Muscle of leg (tissue), 16 donors: ENCODE measurements around the gene CAPRIN2. TPM values are rescaled to one million over a fixed set of nuclear protein-coding genes. Genes with fewer than 3 reads are reported as not detected.

ENCODE experiments used
- DNase-seq: peaks from one replicate; pipeline ENCODE4 v3.0.0; 2013
- H3K27ac ChIP-seq: one replicate; pipeline ENCODE4 v1.5.1; 2013; ENCODE audit warnings: mild to moderate bottlenecking, low read length, control low read depth
- H3K27me3 ChIP-seq: one replicate; pipeline ENCODE4 v1.6.1; 2013; ENCODE audit warnings: low read length; ENCODE audit not compliant: control insufficient read depth, insufficient read depth
- H3K36me3 ChIP-seq: one replicate; pipeline ENCODE4 v1.6.1; 2013; ENCODE audit warnings: low read length; ENCODE audit not compliant: control insufficient read depth, insufficient read depth
- H3K4me1 ChIP-seq: one replicate; pipeline ENCODE4 v1.6.1; 2013; ENCODE audit warnings: low read length; ENCODE audit not compliant: control insufficient read depth, insufficient read depth
- H3K4me3 ChIP-seq: one replicate; pipeline ENCODE4 v1.5.1; 2013; ENCODE audit warnings: low read length, control low read depth
- H3K9me3 ChIP-seq: replicated peaks from 2 replicates; pipeline ENCODE4 v1.6.1; 2013; ENCODE audit warnings: low read depth, low read length; ENCODE audit not compliant: control insufficient read depth
- WGBS: methylation state at CpG from one replicate; pipeline ENCODE4 v1.1.5; 2013; ENCODE audit warnings: missing lambda C conversion rate; ENCODE audit not compliant: insufficient coverage; 5-methylcytosine and 5-hydroxymethylcytosine counted together
- long read RNA-seq, 11 donors: transcript quantifications; one replicate each; lab custom pipeline, GENCODE V29; 2026
- polyA plus RNA-seq, 8 donors: library from polyadenylated mRNA; unstranded; fragments of 120-200 nt; gene quantifications; one replicate each; pipeline versions ENCODE4 v1.2.1 to v1.2.3, GENCODE V29; 2013; ENCODE audit warnings: inconsistent platforms in 1 of 8, low replicate concordance in 1 of 8; ENCODE audit not compliant: insufficient read length in 8 of 8, insufficient read depth in 1 of 8
- total RNA-seq: library from RNA; stranded (reverse); fragments of 120-200 nt; gene quantifications from one replicate; pipeline ENCODE4 v1.2.4, GENCODE V29; 2013

CAPRIN2 gene, protein sequence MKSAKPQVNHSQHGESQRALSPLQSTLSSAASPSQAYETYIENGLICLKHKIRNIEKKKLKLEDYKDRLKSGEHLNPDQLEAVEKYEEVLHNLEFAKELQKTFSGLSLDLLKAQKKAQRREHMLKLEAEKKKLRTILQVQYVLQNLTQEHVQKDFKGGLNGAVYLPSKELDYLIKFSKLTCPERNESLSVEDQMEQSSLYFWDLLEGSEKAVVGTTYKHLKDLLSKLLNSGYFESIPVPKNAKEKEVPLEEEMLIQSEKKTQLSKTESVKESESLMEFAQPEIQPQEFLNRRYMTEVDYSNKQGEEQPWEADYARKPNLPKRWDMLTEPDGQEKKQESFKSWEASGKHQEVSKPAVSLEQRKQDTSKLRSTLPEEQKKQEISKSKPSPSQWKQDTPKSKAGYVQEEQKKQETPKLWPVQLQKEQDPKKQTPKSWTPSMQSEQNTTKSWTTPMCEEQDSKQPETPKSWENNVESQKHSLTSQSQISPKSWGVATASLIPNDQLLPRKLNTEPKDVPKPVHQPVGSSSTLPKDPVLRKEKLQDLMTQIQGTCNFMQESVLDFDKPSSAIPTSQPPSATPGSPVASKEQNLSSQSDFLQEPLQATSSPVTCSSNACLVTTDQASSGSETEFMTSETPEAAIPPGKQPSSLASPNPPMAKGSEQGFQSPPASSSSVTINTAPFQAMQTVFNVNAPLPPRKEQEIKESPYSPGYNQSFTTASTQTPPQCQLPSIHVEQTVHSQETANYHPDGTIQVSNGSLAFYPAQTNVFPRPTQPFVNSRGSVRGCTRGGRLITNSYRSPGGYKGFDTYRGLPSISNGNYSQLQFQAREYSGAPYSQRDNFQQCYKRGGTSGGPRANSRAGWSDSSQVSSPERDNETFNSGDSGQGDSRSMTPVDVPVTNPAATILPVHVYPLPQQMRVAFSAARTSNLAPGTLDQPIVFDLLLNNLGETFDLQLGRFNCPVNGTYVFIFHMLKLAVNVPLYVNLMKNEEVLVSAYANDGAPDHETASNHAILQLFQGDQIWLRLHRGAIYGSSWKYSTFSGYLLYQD
- total RNA-seq (20.3 TPM), polyA plus RNA-seq (10 to 100 TPM; 17.4 to 31.5 (median 22.2) TPM)
- long read RNA-seq, donor 1: 0 reads
- long read RNA-seq, donor 2: 0 reads
- long read RNA-seq, donor 3, partial matches to known transcripts: 0 of 1 reads
- long read RNA-seq, donor 3, other reads (novel, unspliced or antisense): 0 of 1 reads
- long read RNA-seq, donor 4: 0 reads
- long read RNA-seq, donor 5: 0 reads
- long read RNA-seq, donor 6: 0 reads
- long read RNA-seq, donor 7, partial matches to known transcripts: 0 of 1 reads
- long read RNA-seq, donor 7, other reads (novel, unspliced or antisense): 0 of 1 reads
- long read RNA-seq, donor 8: 0 reads
- long read RNA-seq, donor 9: 0 reads
- long read RNA-seq, donor 10, partial matches to known transcripts: 0 of 2 reads
- long read RNA-seq, donor 10, other reads (novel, unspliced or antisense): 0 of 2 reads
- long read RNA-seq, donor 11, partial matches to known transcripts: 0 of 1 reads
- long read RNA-seq, donor 11, other reads (novel, unspliced or antisense): 0 of 1 reads

DNA sequence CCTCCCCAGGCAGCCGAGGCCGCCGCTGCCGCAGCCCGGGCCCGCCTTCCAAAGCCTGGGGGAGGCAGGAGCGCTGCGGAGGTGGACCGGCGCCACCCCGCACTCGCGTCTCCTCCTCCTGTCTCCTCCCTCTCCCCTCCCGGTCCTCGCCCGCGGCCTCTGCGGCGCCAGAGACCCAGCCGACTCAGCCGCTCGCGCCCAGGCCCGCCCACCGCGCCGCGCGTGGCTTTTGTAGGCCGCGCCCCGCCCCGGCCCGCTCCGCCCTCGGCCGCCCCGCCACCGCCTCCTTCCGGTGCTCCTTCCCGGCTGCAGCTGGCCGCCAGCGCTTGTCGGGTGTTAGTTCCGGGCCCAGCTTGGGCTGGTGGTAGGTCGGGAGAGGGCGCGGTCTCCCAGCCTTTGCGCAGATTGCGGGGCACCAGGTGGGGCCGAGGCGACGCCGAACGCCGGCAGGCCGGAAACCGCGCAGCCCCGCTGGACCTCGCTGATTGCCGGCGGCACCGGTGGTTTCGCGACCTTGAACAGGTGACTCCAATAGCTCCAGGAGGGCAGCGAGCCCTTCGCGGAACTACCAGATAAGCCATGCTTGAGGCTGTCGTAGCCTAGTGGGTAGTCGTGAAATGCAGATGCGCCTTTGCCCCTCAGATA is at the start of gene CAPRIN2:
CAPRIN2 (minus strand) TSS at position 202 of the 645 bp plus-strand sequence. CDS start 1,431 bp downstream, outside the sequence.
- peak; percentile 98 for DNase-seq
- H3K27ac ChIP-seq: peak within 1 kb of the TSS; percentile 86
- H3K4me1 ChIP-seq: peaks cover 12% of the 10 kb centered on the region
- H3K27me3 ChIP-seq: no peaks in the 10 kb centered on the region
- WGBS: under 1% methylated on average over 70 of the region's 72 CpGs
- no peaks in the 10 kb centered on the region for H3K9me3 ChIP-seq
- H3K36me3 ChIP-seq: no peaks in the 10 kb centered on the region
- H3K4me3 ChIP-seq: peak within 1 kb of the TSS; percentile 68

DNA sequence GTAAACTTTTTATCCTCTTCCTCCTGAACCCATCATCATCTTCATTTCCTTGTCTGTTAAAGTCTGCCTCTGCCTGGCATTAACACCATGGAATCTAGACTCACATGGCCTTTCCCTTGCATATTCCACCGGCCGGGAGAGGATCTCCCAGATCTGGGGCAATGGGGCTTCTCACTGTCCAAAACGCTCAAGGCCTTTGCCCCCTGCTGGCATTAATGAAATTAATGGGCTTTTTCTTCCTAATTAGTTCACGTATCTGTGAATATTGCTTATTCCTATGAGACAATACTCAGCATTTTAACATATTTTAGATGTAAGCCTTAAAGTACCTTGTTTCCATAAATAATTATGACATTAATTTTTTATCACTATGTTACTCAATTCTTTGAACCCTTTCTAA is 42.9 kb upstream of the CAPRIN2 start:
- Histone ChIP-seq H3K4me3 (no peak overlapping the region), H3K27ac (no peak overlapping the region), H3K9me3 (no peaks in the 10 kb centered on the region), H3K36me3 (no peaks in the 10 kb centered on the region), H3K27me3 (peaks cover 26% of the 10 kb centered on the region), H3K4me1 (peaks cover 27% of the 10 kb centered on the region)
- DNase-seq: no peak
- no CpG with 5 or more reads among the region's 4 CpGs for WGBS

DNA sequence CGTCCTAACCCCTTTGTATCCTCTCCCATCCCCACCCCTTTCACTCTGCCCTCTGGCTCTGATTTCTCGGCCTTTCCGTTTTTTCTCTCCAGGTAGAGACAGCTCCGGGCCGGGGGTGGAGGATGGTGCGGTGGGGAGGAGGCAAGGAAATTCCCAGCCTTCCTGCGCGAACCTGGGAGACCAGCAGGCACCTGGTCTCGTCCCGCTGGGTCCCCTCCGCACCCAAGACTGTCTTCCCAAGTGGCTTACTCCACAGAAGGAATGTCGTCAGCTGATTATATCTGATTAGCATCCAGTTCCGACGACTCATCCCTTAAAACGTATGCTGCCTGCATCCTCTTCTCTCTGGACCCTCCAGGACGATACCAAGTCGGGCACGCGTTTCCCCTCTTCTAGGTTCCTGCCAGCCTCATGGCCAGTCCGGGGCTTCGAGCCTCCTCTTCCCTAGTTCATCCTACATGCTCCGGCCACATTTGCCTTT is 42.2 kb upstream of the CAPRIN2 start:
- Histone ChIP-seq H3K4me3 (peak overlapping the region; percentile 57), H3K27me3 (peaks cover 26% of the 10 kb centered on the region), H3K36me3 (no peaks in the 10 kb centered on the region), H3K27ac (no peak overlapping the region), H3K4me1 (peaks cover 32% of the 10 kb centered on the region), H3K9me3 (no peaks in the 10 kb centered on the region)
- DNase-seq: no peak
- WGBS: 15% methylated on average over 13 of the region's 22 CpGs

DNA sequence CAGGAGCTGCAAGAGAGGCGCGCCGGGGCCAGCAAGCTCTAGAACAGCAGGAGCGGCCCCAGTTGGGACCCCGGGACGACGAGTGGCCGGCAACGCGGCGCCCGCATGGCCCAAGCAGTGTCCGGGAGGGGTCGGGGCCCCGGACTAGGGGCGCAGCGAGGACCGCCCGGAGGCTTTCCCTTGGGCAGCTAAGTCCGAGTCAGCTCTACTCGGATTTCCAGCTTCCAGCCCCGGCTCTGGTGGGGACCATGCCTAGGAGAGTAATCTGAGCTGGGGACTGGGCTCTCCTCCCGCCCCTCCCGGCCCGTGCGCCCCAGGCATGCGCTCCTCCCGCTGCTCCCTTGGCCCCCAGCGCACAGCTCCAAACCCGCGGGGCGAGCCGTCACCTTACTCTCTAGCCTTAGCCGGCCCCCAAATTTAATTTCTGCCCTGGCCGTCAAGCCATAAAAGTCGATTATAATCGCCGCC is 41.6 kb upstream of the CAPRIN2 start:
- peak overlapping the region; percentile 57 for H3K4me3 ChIP-seq
- under 1% methylated on average over 38 of the region's 38 CpGs for WGBS
- peaks cover 32% of the 10 kb centered on the region for H3K4me1 ChIP-seq
- peak; percentile 69 for DNase-seq
- H3K27ac ChIP-seq: peak overlapping the region; percentile 13
- H3K9me3 ChIP-seq: no peaks in the 10 kb centered on the region
- peaks cover 26% of the 10 kb centered on the region for H3K27me3 ChIP-seq
- H3K36me3 ChIP-seq: no peaks in the 10 kb centered on the region

DNA sequence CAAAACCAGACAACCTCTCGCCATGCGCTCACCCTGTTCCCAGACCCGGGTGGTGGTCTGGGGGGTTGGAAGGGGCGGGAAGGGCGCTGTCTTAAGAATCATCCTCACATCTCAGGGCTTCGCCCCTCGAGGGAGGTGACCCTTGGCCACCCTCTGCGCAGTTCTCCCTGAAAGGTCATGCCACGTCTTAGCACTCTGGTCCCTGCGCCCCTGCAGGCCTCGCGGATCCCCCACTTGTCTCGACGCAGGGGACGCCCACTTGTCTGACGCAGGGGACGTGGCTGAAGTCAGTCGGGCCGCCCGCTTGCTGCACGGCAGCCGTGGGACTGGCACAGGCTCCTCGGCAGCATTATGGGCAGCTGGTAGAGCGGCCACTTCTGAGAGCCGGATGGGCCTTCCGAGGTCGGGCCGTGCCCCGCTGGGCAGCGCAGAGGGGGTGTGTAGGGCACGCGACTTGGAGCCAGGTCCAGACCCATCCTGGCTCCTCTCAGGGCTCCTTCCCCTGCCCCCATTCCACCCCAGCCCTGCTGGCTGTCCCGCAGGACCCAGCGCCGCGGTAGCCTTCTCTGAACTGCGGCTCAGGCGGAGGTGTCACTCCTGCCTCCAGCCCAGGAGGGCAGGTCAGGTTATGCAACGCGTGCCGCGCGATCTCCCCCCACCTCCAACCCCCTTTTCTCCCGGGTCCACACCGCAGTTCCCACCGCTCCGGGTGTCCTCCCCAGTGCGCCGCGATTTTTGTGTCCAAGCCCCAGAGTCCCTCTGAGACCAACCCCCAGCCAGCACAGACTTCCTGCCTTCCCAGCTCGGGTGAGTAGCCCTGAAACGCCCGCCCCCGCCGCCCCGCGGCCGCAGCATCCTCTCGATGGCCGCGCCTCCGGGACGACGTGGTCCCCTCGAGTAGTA is 40.9 kb upstream of the CAPRIN2 start:
- H3K4me1 ChIP-seq: peaks cover 32% of the 10 kb centered on the region
- H3K27ac ChIP-seq: peak overlapping the region; percentile 13
- DNase-seq: peak; percentile 72
- H3K4me3 ChIP-seq: peak overlapping the region; percentile 57
- no peaks in the 10 kb centered on the region for H3K9me3 ChIP-seq
- H3K27me3 ChIP-seq: peaks cover 26% of the 10 kb centered on the region
- WGBS: 3% methylated on average over 51 of the region's 65 CpGs
- no peaks in the 10 kb centered on the region for H3K36me3 ChIP-seq

DNA sequence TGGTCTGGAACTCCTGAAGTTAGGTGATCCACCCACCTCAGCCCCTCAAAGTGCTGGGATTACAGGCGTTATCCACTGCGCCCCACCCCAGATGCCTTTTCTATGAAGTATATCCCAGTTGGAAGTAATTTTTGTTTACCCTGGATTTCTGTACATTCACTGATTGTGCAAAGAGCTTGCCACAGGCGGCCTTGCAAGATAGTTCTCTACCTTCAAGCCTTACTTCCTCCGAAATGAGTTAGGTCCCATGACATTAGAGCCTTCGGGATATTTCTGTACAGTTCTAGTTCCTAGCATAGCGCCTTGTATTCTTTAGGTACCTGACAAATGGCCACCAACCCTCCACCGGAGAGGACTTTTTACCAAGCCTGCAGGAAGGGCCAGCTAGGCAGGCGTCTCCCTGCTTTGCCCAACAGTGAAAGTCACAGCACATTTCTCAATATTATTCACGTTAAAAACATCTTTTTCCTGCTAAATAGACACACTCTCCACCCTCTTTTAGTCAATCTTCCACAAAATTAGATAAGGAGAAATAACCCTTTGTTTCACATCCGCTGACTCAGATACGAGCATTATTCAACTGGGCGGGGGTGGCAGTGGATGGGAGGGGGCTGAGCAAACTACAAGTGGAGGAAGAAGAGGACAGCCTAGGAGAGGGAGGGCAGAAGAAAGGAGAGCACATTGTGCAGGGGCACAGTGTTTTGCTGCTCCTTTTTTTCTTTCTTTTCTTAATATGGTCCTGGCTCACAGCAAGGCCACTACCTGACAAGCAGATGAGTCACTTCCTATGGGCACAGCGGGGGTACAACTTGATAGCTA is 40.0 kb upstream of the CAPRIN2 start:
- peaks cover 26% of the 10 kb centered on the region for H3K27me3 ChIP-seq
- WGBS: 91% methylated on average over 4 of the region's 13 CpGs
- DNase-seq: no peak

DNA sequence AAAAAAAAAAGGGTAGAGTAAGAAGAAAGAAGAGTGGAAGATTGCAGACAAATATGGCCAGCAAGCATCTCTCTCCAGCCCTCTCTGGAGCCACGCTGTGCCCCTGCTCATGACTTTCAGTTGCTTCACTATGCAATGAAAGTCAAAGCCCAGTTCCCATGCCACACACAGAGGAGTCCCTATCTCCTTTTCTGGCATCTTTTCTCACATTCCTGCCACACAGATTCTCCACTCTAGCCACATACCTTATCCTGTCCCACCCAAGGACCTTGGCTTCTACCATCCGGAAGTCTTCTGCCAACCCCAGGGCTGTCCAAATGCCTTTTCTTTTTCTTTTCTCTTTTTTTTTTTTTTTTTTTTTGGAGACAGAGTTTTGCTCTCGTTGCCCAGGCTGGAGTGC is 39.3 kb upstream of the CAPRIN2 start:
- H3K27me3 ChIP-seq: peaks cover 26% of the 10 kb centered on the region
- no peak overlapping the region for H3K4me3 ChIP-seq
- H3K27ac ChIP-seq: no peak overlapping the region
- no peak for DNase-seq
- no peaks in the 10 kb centered on the region for H3K9me3 ChIP-seq
- 90% methylated on average over 1 of the region's 3 CpGs for WGBS
- no peaks in the 10 kb centered on the region for H3K36me3 ChIP-seq
- H3K4me1 ChIP-seq: peaks cover 32% of the 10 kb centered on the region

More for the DNA sequence above, 40.0 kb upstream of the CAPRIN2 start:
- Histone ChIP-seq H3K36me3 (no peaks in the 10 kb centered on the region), H3K9me3 (no peaks in the 10 kb centered on the region), H3K4me1 (peaks cover 32% of the 10 kb centered on the region), H3K27ac (no peak overlapping the region), H3K4me3 (no peak overlapping the region)
